HG03342 (cell line): ENCODE measurements around the gene SLC38A8.

ENCODE experiments used
- ATAC-seq: cut with Tn5 transposase; IDR thresholded peaks from one replicate; pipeline ENCODE4 v1.9.1; 2021; ENCODE audit warnings: mild to moderate bottlenecking, moderate library complexity; ENCODE audit not compliant: unreplicated experiment

Gene SLC38A8

GRCh38 chr16:84033251-84034195, 9.1 kb downstream of the SLC38A8 start:
- no peak for ATAC-seq

- no peak for ATAC-seq
These were observed 10.0 kb downstream of the SLC38A8 start for GRCh38 chr16:84032458-84033178.

- ATAC-seq: no peak
These were observed 11.0 kb downstream of the SLC38A8 start for GRCh38 chr16:84031556-84031955.

GRCh38 chr16:84029297-84030047, 13.1 kb downstream of the SLC38A8 start:
- ATAC-seq: no peak

GRCh38 chr16:84027625-84028024, 15.0 kb downstream of the SLC38A8 start:
- ATAC-seq: no peak

DNA sequence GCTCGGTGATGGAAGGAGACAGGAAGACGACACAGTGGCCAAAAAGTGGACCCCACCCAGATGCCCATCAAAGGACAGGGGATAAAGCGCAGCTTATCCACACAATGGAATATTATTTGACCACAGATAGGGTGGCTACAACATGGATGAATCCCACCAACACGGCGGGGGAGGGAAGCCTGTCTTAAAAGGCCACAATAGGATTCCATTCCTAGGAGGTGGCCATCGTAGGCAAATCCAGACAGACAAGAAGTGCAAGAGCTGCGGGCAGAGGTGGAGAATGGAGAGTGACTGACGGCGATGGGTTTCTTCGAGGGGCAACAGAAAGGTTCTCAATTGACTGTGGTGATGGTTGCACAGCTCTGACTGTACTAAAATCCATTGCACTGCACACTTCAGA, 16.0 kb downstream of the SLC38A8 start:
- ATAC-seq: no peak

DNA sequence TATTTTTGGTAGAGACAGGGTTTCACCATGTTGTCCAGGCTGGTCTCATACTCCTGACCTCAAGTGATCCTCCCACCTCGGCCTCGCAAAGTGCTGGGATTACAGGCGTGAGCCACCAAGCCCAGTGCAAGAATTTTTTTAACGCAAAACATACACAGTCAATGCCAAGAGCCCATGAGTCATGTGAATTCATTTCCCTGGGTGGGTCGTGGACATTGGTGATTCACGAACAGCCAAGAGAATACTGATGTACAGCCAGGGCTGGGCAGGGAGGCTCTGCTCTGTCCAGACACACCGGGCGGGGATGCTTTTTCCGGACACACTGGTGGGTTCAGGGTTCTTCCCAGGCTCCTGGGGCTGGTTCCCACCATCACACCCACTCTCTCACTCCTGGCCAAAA, 17.7 kb downstream of the SLC38A8 start:
- no peak for ATAC-seq

DNA sequence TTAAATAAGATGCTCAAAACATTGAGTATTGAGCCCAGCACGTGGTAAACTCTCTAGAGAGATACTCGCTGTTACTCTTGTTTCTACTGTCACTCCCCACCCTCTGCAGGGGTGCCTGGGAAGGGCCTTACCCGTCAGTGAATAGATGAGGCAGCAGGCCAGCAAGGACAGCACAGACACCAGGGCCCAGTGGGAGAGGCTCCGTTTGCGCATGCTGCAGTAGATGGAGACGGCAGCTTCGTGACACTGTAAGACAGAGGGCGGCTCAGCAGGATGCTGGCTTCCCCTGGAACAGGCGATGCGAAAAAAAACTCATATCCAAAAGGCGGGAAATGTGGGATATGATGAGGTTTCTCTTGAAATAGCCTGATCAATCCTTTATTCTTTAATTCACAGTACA, 20.0 kb downstream of the SLC38A8 start:
- ATAC-seq: no peak

DNA sequence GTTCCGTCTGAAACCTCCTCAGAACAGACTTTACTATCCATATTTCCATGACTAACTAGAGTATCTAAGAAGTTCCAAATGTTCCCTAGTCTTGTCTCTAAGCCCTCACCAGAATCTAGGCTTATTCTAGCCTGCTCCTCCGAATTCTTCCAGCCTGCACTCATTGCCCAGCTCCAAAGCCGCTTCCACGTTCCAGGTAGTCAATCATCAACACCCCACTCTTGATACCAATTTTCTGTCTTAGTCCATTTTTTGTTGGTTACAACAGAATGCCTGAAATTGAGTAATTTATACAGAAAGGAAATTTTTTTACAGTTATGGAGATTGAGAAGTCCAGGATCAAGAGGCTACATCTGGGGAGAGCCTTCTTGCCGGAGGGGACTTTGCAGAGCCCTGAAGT, 21.1 kb downstream of the SLC38A8 start:
- no peak for ATAC-seq

- no peak for ATAC-seq
These were observed 22.2 kb downstream of the SLC38A8 start for GRCh38 chr16:84020353-84020752.

- ATAC-seq: no peak
These were observed 23.9 kb downstream of the SLC38A8 start for GRCh38 chr16:84018710-84019109.

- no peak for ATAC-seq
These were observed 26.1 kb downstream of the SLC38A8 start for GRCh38 chr16:84016477-84016876.

GRCh38 chr16:84015399-84015798, 27.2 kb downstream of the SLC38A8 start:
- no peak for ATAC-seq

- no peak for ATAC-seq
These were observed 27.8 kb downstream of the SLC38A8 start for GRCh38 chr16:84014570-84015327.

DNA sequence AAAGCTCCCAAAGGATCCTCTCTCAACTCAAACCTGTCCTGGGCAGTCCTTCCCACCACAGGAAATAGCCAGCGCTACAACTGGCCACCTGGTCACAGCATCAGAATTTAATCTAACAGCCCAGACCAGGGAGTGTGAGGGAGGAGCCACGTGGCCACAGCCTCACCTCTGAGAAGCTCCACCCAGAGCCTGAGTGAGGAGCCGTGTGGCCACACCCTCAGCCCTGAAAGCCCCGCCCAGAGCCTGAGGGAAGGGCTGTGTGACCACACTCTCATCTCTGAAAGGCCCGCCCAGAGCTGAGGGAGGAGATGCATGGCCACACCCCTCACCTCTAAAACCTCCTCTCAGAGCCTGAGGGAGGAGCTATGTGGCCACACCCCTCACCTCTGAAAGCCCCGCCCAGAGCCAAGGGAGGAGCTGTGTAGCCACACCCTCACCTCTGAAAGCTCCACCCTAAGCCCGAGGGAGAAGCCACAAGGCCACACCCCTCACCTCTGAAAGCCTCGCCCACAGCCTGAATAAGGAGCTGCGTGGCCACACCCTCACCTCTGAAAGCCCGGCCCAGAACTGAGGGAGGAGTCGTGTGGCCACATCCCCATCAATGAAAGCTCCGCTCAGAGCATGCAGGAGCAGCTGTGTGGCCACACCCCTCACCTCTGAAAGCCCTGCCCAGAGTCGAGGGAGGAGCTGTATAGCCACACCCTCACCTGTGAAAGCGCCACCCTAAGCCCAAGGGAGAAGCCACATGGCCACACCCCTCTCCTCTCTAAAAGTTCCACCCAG, 28.6 kb downstream of the SLC38A8 start:
- peak; percentile 75 for ATAC-seq

GRCh38 chr16:84009282-84009681, 33.3 kb downstream of the SLC38A8 start:
- ATAC-seq: no peak

DNA sequence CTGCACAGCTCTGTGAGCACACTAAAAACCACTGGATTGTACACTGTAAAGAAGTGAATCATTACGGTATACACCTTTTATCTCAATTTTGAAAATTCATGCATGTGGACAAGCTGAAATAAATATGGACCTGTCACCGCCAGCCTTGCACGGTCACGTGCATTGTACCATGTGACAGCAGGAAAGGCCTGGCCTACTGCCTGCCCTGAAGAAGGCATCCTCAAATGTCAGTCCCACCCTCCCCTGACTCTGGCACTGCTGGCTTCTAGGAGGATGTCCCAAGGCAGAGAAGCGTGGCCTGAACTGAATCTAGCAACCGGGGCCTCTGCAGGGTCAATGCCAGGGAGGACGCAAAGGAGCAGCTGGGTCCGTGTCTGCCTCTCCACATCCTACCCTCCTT, 34.6 kb downstream of the SLC38A8 start:
- ATAC-seq: no peak

- no peak for ATAC-seq
These were observed 35.1 kb downstream of the SLC38A8 start for GRCh38 chr16:84007520-84007919.

DNA sequence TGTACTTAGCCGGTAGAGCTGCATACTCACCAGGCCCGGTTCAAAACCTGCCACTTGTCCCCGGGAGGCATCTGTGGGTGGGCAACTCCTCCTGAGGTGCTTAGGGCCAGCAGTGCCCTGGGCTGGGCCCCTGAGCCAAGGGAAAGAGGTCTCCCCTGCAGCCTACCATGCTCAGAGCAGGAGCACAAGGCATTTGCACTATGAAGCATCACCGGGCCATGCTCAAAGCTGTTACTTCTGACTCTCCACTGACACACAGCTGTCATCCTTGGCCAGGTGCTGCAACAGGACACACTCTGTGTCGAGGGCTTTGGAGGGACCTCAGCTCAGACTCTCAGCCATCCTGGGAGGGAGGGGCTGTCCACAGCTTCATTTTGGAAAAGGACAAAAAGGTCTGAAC, 37.2 kb downstream of the SLC38A8 start:
- no peak for ATAC-seq

GRCh38 chr16:84004442-84004841, 38.2 kb downstream of the SLC38A8 start:
- ATAC-seq: no peak
